CD4-positive, alpha-beta T cell (primary cell): ENCODE results near the gene RAB20. TPM values are rescaled to one million over a fixed set of nuclear protein-coding genes. Genes with fewer than 3 reads are reported as not detected.

Source experiments
- ATAC-seq: fragments of 200-7000 bp; cut with Tn5 transposase; one replicate; pipeline ENCODE4 v1.10.0; 2022; ENCODE audit warnings: mild to moderate bottlenecking; ENCODE audit not compliant: poor library complexity
- CTCF ChIA-PET: fragments of 350-600 bp; sonication (Branson Sonifier 250); formaldehyde crosslinking; loops from one replicate; lab custom pipeline; 2021; ENCODE audit warnings: antibody characterized with exemption, inconsistent platforms; lab: Charles Lee
- POLR2A ChIA-PET: fragments of 350-600 bp; sonication (Branson Sonifier 250); formaldehyde crosslinking; loops from one replicate; lab custom pipeline; 2021; ENCODE audit warnings: antibody characterized with exemption, inconsistent platforms; lab: Charles Lee
- DNase-seq, 14 experiments: peaks; one replicate each; pipeline ENCODE4 v3.0.0-alpha.2; 2013 to 2020; ENCODE audit warnings: mixed read lengths in 2 of 14
- H3K27ac ChIP-seq, 2 donors: one replicate each; pipeline versions ENCODE4 v1.5.1 to v1.7.0; 2013; ENCODE audit warnings: low read length in 2 of 2, low read depth in 1 of 2, mild to moderate bottlenecking in 1 of 2
- H3K27me3 ChIP-seq, 2 experiments: 1 replicate in 1 of 2; 2 replicates in 1 of 2; pipeline versions ENCODE4 v1.6.1 to v1.7.0; 2013; ENCODE audit warnings: low read length in 2 of 2, control low read depth in 1 of 2, mild to moderate bottlenecking in 1 of 2, moderate library complexity in 1 of 2; ENCODE audit not compliant: insufficient read depth in 2 of 2, control insufficient read depth in 1 of 2
- H3K36me3 ChIP-seq: one replicate; pipeline ENCODE4 v1.6.1; 2013; ENCODE audit warnings: low read length, control low read depth; ENCODE audit not compliant: insufficient read depth
- H3K4me1 ChIP-seq: one replicate; pipeline ENCODE4 v1.6.1; 2013; ENCODE audit warnings: low read length, control low read depth; ENCODE audit not compliant: insufficient read depth
- H3K4me3 ChIP-seq: one replicate; pipeline ENCODE4 v1.5.1; 2013; ENCODE audit warnings: mild to moderate bottlenecking, low read length, moderate library complexity
- H3K9me3 ChIP-seq, 2 experiments: 1 replicate in 1 of 2; 2 replicates in 1 of 2; pipeline versions ENCODE4 v1.6.1 to v1.7.0; 2013; ENCODE audit warnings: low read length in 2 of 2, mild to moderate bottlenecking in 2 of 2, control low read depth in 1 of 2, moderate library complexity in 1 of 2; ENCODE audit not compliant: control insufficient read depth in 1 of 2, insufficient read depth in 1 of 2
- H3K27ac Mint-ChIP-seq: one replicate; pipeline ENCODE4 v1.8.0; 2020; ENCODE audit warnings: mixed read lengths
- H3K27me3 Mint-ChIP-seq: one replicate; pipeline ENCODE4 v1.8.0; 2021; ENCODE audit warnings: mixed read lengths
- H3K36me3 Mint-ChIP-seq: one replicate; pipeline ENCODE4 v1.8.0; 2021; ENCODE audit warnings: low read depth, mixed read lengths
- H3K4me1 Mint-ChIP-seq: one replicate; pipeline ENCODE4 v1.8.0; 2021; ENCODE audit warnings: low read depth, mixed read lengths
- H3K4me3 Mint-ChIP-seq: one replicate; pipeline ENCODE4 v1.8.0; 2020; ENCODE audit warnings: mild to moderate bottlenecking, mixed read lengths
- H3K9me3 Mint-ChIP-seq: one replicate; pipeline ENCODE4 v1.8.0; 2020; ENCODE audit warnings: mixed read lengths
- CTCF ChIP-seq: fragments of 200-600 bp; IDR thresholded peaks from one replicate; pipeline ENCODE4 v1.8.0; 2022; ENCODE audit warnings: antibody characterized with exemption, mild to moderate bottlenecking
- intact Hi-C, 2 experiments: fragments of 100-400 bp; cut with DNase I in 1 of 2; cut with micrococcal nuclease in 1 of 2; formaldehyde crosslinking; loops; one replicate each; pipeline versions ENCODE4 v1.15.1 to v1.9.0; 2023 to 2025; cut with DNase I, micrococcal nuclease
- total RNA-seq, 174 experiments: library from RNA in 2 of 174; stranded (reverse) in 2 of 174; gene quantifications; one replicate each; pipeline ENCODE4 v1.2.3 and lab custom pipeline; 2021 to 2026

The RAB20 gene
- total RNA-seq, 2 experiments from 2014 or later = 0.89 to 1.4 TPM

GRCh38 chr13:110503037-110503901 is 58.3 kb downstream of the RAB20 start:
- POLR2A ChIA-PET = no interaction called here
- DNase-seq = no peak

GRCh38 chr13:110501188-110501587 is 60.3 kb downstream of the RAB20 start:
- ChIA-PET POLR2A (no interaction called here), CTCF (no interaction called here)
- no peaks in the 10 kb centered on the region for H3K9me3 Mint-ChIP-seq
- TF ChIP-seq CTCF = no peak
- Histone ChIP-seq H3K4me1 (no peaks in the 10 kb centered on the region), H3K9me3 (peaks cover 0 to 19% of the 10 kb centered on the region in 2 experiments), H3K27ac (no peak overlapping the region), H3K36me3 (no peaks in the 10 kb centered on the region), H3K4me3 (no peak overlapping the region), H3K27me3 (peaks cover 0 to 2% of the 10 kb centered on the region in 2 experiments)
- DNase-seq (no peak), ATAC-seq (no peak)
- H3K27ac Mint-ChIP-seq = no peak overlapping the region
- no peaks in the 10 kb centered on the region for H3K4me1 Mint-ChIP-seq
- no peak overlapping the region for H3K4me3 Mint-ChIP-seq
- H3K36me3 Mint-ChIP-seq = no peaks in the 10 kb centered on the region
- intact Hi-C loops = no loop called here
- H3K27me3 Mint-ChIP-seq = peaks cover 11% of the 10 kb centered on the region

More at GRCh38 chr13:110503037-110503901, 58.3 kb downstream of the RAB20 start:
- intact Hi-C loops = no loop called here
- Mint-ChIP-seq H3K9me3 (no peaks in the 10 kb centered on the region), H3K27ac (no peak overlapping the region), H3K36me3 (no peaks in the 10 kb centered on the region), H3K4me1 (no peaks in the 10 kb centered on the region), H3K27me3 (peaks cover 17% of the 10 kb centered on the region), H3K4me3 (no peak overlapping the region)
- Histone ChIP-seq H3K4me3 (no peak overlapping the region), H3K27ac (no peak overlapping the region), H3K4me1 (no peaks in the 10 kb centered on the region), H3K27me3 (peaks cover 0 to 2% of the 10 kb centered on the region in 2 experiments), H3K36me3 (no peaks in the 10 kb centered on the region), H3K9me3 (peaks cover 0 to 27% of the 10 kb centered on the region in 2 experiments)
- CTCF ChIA-PET = no interaction called here
- ATAC-seq = no peak
- no peak for TF ChIP-seq CTCF

- CTCF ChIA-PET = no interaction called here
- no peaks in the 10 kb centered on the region for H3K36me3 ChIP-seq
Measured at GRCh38 chr13:110500341-110500740, 61.2 kb downstream of the RAB20 start.

More at GRCh38 chr13:110500341-110500740, 61.2 kb downstream of the RAB20 start:
- ATAC-seq (no peak), DNase-seq (no peak)
- no peaks in the 10 kb centered on the region for H3K4me1 ChIP-seq
- peaks cover 6% of the 10 kb centered on the region for H3K27me3 Mint-ChIP-seq
- no peak overlapping the region for H3K27ac Mint-ChIP-seq
- no peak overlapping the region for H3K27ac ChIP-seq
- H3K4me3 ChIP-seq = no peak overlapping the region
- H3K27me3 ChIP-seq = peaks cover 0 to 2% of the 10 kb centered on the region in 2 experiments
- H3K9me3 ChIP-seq = peaks cover 0 to 22% of the 10 kb centered on the region in 2 experiments
- TF ChIP-seq CTCF = no peak
- POLR2A ChIA-PET = no interaction called here
- intact Hi-C loops = no loop called here
- no peaks in the 10 kb centered on the region for H3K36me3 Mint-ChIP-seq
- H3K4me1 Mint-ChIP-seq = no peaks in the 10 kb centered on the region
- no peaks in the 10 kb centered on the region for H3K9me3 Mint-ChIP-seq
- H3K4me3 Mint-ChIP-seq = no peak overlapping the region
